GM21737 (cell line): ENCODE data around the gene FAM131A.

Experiments
- ATAC-seq: cut with Tn5 transposase; IDR thresholded peaks from one replicate; pipeline ENCODE4 v1.9.1; 2021; ENCODE audit warnings: mild to moderate bottlenecking, moderate library complexity; ENCODE audit not compliant: unreplicated experiment

FAM131A gene

GRCh38 chr3:184354754-184355153 lies 17.4 kb downstream of the FAM131A start:
- ATAC-seq: no peak

- ATAC-seq: no peak
Observed at GRCh38 chr3:184355261-184356040, 18.1 kb downstream of the FAM131A start.

DNA sequence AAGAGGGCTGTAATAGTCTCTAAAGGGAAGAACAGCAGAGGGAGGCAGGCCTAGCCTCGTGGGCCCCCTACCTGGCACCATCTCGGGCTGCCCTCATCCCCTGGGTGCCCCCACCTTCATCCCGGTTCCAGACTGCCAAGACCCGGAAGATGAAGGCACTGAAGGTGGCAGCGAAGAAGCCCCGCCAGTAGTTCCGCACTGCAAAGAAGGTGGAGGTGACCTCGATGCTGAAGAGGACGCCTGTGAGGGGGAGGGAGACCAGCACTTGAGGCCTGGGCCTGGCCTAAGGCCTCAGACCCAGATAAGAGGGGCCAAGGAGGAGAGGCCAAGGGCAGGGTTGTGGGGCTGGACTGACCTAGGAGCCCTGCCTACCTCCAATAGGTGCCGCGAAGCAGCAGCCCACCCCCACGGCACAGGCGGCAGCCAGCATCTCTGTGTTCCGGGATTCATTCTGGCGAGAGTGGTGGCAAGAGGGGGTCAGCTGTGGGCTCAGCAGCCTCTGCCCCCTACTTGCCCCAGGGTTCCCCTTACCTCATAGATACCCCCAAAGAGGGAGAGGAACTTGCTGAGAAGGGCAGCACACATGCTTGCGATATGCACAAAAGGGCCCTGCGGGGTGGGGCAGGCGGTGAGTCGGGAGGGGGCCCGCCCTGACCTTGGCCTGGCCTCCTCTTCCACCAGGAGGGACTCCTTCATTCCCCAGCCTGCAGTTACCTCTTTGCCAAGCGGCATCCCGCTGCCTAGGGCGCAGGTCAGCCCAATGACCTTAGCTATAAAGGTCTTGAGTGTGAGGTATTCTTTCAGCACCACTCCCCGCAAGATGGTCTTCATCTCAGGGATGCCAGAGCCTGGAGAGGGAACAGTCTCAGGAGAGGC lies 20.1 kb downstream of the FAM131A start:
- no peak for ATAC-seq

- no peak for ATAC-seq
Observed at GRCh38 chr3:184358124-184358767, 20.8 kb downstream of the FAM131A start.

DNA sequence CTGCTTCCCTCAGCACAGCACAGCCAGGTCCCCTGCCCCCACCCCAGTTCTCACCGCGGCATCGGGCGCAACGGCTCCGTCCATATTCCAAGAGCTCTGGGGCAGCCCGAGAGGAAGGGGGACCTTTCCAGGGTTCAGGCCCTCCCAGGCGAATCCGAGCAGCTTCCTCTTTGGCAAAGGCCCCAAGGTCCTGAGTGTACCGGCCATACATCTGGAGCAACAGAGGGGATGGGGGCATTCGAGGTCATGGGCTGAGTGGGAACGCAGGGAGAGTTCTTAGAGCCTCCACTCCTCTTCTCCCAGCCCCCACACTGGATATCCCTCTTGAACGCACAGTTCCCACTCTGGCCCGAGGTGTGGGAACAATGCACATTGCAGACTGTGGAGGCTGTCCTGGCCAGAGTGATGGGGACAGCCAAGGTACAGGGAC lies 21.5 kb downstream of the FAM131A start:
- ATAC-seq: no peak

GRCh38 chr3:184359610-184360009 lies 22.2 kb downstream of the FAM131A start:
- ATAC-seq: no peak

GRCh38 chr3:184360070-184360928 lies 22.9 kb downstream of the FAM131A start:
- no peak for ATAC-seq

DNA sequence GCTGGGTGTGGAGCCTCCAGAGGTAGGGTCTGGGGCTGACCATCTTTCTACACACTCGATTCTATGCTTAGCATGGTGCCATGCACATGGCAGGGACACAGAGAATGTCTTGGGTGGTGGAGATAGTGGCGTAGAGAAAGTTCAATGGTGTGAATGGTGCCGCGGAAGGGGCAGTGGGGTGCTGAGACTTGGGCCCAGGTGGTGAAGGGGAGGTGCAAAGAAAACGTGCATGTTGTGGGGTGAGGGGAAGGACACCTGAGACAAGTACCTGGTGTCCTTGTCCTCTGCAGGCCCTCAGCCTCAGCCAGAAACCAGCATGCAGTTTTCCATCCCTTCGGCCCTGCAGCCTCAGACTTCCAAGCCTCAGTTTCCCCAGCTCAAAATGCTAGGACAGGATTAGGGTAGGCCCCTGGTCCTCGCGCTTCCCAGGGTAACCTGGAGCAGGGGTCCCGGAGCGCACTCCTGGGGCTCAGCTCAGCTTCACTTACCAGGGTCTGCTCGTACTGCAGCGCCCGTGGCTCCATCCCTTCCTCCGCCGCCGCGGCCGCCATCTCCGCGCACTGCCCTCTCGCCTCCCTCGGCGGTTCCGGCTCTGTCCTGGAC lies 23.6 kb downstream of the FAM131A start:
- ATAC-seq: no peak

DNA sequence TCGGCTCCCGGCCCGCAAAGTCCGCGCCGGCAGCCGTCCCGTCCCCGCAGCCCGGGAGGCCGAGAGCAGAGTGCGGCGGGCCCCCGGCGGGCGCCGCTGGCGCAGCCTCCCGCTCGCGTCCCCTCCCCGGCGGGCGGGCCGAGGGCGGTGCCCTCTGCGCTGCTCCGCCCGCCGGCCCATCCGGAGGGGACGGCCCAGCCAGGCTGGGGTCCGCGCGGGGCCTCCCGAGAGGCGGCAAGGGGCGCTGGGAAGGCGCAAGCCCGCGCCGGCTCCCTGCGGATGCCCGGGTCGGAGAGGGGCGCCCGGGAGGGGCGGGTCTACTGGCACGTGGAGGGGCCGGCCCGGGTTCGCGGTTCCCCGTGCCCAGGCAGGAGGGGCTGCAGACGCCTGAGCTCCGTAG lies 24.1 kb downstream of the FAM131A start, which contains the start of the genes CLCN2 and POLR2H:
CLCN2 (minus strand) TSS at position 74 of the 400 bp plus-strand sequence. CDS start 126 bp downstream, outside the sequence.
POLR2H (plus strand) TSS at position 179 of the 400 bp plus-strand sequence. CDS start 1,783 bp downstream, outside the sequence.
- peak; percentile 42 for ATAC-seq

DNA sequence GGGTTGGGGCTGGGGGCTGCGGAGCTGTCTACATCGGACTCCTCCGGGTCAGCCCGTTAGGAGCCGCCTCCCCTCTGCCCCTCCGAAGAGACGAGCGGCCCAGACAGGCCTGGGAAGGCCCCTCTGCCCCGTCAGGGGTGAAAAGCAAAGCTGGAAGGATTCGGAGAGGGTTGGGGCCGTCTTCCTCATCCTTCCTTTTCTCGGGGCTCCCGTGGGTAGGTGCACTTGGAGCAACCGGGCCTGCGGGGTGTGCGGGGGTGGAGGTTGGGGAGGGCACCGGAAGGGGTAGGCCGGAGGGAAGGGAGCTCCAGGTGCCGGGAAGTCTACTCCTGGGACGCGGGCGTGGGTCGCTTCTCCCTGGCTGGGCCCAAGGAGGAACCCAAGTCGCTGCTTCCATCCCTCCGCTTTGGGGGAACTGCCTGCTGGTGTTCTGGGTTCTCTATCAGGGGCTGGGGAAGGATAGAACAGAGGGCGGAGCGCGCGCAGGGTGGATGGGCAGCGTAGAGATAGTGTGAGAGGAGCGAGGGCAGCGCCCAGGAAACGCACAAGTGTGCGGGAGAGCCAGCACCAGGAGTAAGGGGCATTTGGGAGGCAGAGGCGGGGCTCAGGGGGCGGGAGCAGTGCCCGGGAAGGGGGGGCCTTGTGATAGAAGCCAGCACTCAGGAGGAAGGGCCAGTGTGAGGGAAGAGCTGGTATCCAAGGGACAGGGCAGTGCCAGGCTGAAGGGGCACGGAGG lies 24.7 kb downstream of the FAM131A start:
- ATAC-seq: peak; percentile 4

GRCh38 chr3:184362668-184363546 lies 25.5 kb downstream of the FAM131A start:
- peak; percentile 81 for ATAC-seq

GRCh38 chr3:184366619-184367289 lies 29.4 kb downstream of the FAM131A start:
- ATAC-seq: no peak

- no peak for ATAC-seq
Observed at GRCh38 chr3:184368116-184368515, 30.7 kb downstream of the FAM131A start.

- no peak for ATAC-seq
Observed at GRCh38 chr3:184368586-184369183, 31.3 kb downstream of the FAM131A start.

DNA sequence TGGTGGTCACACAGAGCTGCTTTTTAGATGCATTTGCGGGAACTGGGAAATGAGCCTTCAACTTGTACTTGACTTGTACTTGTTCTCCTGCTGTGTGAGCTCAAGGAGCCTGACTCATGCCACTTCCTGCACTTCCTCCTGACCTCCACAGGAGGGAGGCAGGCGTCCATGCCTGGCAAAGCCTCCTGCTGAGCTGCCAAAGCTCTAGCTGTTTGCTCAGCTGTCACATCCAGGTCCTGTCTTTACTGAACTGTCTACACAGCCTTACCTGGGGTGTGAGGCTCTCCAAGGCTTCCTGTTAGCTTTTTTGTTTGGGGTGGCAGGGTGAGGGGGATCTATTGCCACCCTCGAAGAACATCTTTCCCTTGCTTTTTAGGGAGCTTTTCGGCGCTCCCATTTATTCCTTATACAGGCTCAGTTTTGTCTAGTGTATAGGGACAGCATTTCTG lies 34.2 kb downstream of the FAM131A start:
- ATAC-seq: peak; percentile 82

DNA sequence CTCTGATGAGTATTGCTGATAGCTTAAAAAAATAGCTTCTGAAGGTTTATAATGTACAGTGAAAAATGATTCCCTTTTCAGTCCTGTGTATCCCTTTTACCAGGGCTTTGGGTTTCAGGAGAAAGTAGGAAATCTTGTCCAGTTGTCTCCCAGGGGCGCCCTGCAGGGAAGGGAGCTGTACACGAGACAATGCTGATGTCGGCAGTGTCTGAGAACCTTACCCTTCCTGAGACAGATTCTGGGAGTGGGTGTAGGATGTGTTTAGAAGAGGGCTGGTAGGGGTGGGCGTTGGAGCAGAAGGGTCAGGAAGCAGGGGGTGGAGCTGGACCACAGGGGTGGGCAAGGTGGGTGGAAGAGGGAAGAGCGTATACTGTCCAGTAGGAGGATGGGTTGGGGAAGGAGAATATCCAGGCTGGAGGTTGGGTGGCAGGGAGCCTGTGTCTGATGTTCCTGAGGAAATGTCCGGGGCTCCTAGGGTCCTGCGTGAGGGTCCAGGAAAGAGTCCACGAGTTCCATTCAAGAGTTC lies 35.0 kb downstream of the FAM131A start:
- ATAC-seq: no peak

GRCh38 chr3:184372911-184373310 lies 35.5 kb downstream of the FAM131A start:
- ATAC-seq: no peak
